ENCODE data around the gene HLA-DOA.

The HLA-DOA gene

DNA sequence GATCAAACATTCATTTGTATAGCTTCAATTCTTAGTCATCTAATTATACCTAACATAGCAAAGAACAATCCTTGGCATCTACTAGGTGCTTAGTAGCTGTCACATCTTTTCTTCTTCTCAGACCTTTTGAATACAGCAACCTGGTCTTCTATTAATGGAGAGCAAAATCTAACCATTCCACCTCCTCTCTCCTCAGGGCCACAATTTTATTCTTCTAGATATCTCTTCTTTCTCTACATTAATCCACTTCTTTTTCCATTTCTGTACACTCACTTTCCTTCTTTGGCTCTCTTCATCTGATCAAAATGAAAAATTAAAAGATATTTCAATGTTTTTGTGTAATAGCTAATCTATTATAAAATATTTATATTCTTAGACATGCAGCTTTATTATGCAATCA is 9.0 kb upstream of the HLA-DOA start:
- Histone ChIP-seq H3K4me3 (ENCODE audit: low read depth, low read length) (no peak overlapping the region), H2AFZ (no peak overlapping the region), H3K4me2 (ENCODE audit: low read length) (no peak overlapping the region), H3K4me1 (no peaks in the 10 kb centered on the region), H3K27ac (peak overlapping the region; percentile 70), H3K9ac (no peak overlapping the region), H3K9me3 (ENCODE audit: control insufficient read depth, low read length) (no peaks in the 10 kb centered on the region), H3K79me2 (no peaks in the 10 kb centered on the region), H3K36me3 (ENCODE audit: control insufficient read depth, insufficient read depth, low read length) (no peaks in the 10 kb centered on the region), H3K27me3 (ENCODE audit: control insufficient read depth, insufficient read depth, low read length) (no peaks in the 10 kb centered on the region)
- TF ChIP-seq, protein P1, sequence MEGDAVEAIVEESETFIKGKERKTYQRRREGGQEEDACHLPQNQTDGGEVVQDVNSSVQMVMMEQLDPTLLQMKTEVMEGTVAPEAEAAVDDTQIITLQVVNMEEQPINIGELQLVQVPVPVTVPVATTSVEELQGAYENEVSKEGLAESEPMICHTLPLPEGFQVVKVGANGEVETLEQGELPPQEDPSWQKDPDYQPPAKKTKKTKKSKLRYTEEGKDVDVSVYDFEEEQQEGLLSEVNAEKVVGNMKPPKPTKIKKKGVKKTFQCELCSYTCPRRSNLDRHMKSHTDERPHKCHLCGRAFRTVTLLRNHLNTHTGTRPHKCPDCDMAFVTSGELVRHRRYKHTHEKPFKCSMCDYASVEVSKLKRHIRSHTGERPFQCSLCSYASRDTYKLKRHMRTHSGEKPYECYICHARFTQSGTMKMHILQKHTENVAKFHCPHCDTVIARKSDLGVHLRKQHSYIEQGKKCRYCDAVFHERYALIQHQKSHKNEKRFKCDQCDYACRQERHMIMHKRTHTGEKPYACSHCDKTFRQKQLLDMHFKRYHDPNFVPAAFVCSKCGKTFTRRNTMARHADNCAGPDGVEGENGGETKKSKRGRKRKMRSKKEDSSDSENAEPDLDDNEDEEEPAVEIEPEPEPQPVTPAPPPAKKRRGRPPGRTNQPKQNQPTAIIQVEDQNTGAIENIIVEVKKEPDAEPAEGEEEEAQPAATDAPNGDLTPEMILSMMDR (IDR thresholded peaks at IDR 0.05) = no peak

DNA sequence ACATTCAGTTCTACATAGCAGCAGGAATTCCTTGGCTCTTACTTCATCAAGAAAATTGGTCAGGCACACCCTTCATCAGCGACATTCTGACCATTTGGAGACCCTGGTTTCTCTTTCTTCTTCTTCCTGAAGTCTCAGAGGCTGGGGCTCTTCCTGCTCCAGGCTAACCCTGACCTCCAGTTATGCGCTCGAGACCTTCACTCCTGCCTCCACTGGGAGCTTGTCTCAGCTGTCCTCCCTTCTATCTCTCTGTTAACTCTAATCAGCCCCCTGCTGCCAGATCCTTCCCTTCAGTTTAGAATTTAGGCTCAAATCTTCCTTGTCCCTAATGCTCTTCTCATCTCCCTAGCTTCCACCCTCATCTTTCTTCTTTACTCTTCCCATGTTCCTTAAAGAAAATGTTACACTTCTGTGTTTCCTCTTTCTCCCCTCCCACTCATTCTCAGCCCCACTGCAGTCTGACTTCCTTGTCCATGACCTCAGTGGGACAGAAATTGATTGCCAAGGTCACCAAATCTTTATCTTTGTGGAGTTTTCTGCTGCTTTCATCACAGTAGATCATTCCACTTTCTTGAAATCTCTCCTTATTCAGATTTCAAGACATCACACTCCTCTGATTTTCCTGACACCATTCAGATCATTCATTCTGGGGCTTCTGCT is 8.4 kb upstream of the HLA-DOA start:
- H3K27me3 ChIP-seq (ENCODE audit: control insufficient read depth, insufficient read depth, low read length) = no peaks in the 10 kb centered on the region
- H2AFZ ChIP-seq = no peak overlapping the region
- TF ChIP-seq, protein P1 (IDR thresholded peaks at IDR 0.05) = no peak
- no peaks in the 10 kb centered on the region for H3K4me1 ChIP-seq
- no peak overlapping the region for H3K4me3 ChIP-seq (ENCODE audit: low read depth, low read length)
- no peaks in the 10 kb centered on the region for H3K36me3 ChIP-seq (ENCODE audit: control insufficient read depth, insufficient read depth, low read length)
- H3K79me2 ChIP-seq = no peaks in the 10 kb centered on the region
- peak overlapping the region; percentile 70 for H3K27ac ChIP-seq
- H3K9ac ChIP-seq = no peak overlapping the region
- H3K4me2 ChIP-seq (ENCODE audit: low read length) = no peak overlapping the region
- no peaks in the 10 kb centered on the region for H3K9me3 ChIP-seq (ENCODE audit: control insufficient read depth, low read length)

DNA sequence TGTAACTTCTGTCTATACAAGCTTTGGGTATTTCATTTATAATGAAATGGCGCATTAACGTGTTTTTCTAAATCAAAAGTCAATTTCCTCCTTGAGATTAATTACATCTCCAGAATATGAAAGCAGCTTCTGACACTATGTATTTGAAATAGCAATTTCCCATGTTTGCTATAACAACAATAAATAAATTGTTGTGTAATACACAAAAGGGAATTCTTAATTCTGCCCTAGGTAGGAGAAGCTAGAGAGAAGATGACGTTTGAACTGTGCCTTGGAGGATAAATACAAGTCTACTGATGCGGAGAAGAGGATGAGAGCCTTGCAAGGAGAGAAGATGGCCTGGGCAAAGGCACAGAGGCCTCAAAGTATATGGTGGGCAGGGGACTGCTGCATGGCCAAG is 7.6 kb upstream of the HLA-DOA start:
- H3K4me2 ChIP-seq (ENCODE audit: low read length) = no peak overlapping the region
- H2AFZ ChIP-seq = no peak overlapping the region
- TF ChIP-seq, protein P1 (IDR thresholded peaks at IDR 0.05) = no peak
- no peaks in the 10 kb centered on the region for H3K27me3 ChIP-seq (ENCODE audit: control insufficient read depth, insufficient read depth, low read length)
- H3K9me3 ChIP-seq (ENCODE audit: control insufficient read depth, low read length) = no peaks in the 10 kb centered on the region
- no peaks in the 10 kb centered on the region for H3K4me1 ChIP-seq
- H3K36me3 ChIP-seq (ENCODE audit: control insufficient read depth, insufficient read depth, low read length) = no peaks in the 10 kb centered on the region
- H3K4me3 ChIP-seq (ENCODE audit: low read depth, low read length) = no peak overlapping the region
- no peak overlapping the region for H3K9ac ChIP-seq
- no peaks in the 10 kb centered on the region for H3K79me2 ChIP-seq
- no peak overlapping the region for H3K27ac ChIP-seq

DNA sequence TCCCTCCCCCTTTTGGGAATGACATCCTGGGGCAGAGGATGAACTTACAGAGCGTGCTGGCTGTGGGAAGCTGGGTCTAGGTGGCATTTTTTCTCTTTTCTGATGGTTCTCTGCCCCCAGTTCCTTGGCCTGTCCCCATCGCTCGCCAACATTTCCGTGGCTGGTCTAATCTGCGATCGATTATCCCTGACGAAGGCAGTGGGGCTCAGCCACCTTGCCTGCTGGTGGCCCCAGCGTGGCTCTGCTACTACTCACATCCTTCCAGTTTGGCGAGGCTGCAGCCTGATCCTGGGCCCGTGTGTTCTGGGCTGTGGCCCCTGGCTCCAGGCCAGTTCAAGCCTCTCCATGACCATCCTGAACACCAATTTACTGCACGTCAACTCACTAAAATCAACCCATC is 6.4 kb upstream of the HLA-DOA start:
- Histone ChIP-seq H3K4me3 (ENCODE audit: low read depth, low read length) (no peak overlapping the region), H3K4me2 (ENCODE audit: low read length) (no peak overlapping the region), H3K9me3 (ENCODE audit: control insufficient read depth, low read length) (no peaks in the 10 kb centered on the region), H3K79me2 (no peaks in the 10 kb centered on the region), H3K36me3 (ENCODE audit: control insufficient read depth, insufficient read depth, low read length) (no peaks in the 10 kb centered on the region), H3K27me3 (ENCODE audit: control insufficient read depth, insufficient read depth, low read length) (no peaks in the 10 kb centered on the region), H3K9ac (no peak overlapping the region), H3K27ac (no peak overlapping the region), H3K4me1 (no peaks in the 10 kb centered on the region), H2AFZ (no peak overlapping the region)
- TF ChIP-seq, protein P1 (IDR thresholded peaks at IDR 0.05) = no peak

Data from parathyroid adenoma (tissue), 2 donors.